TTC549 (cell line): ENCODE results near the gene FGR.

Experiments used
- FAIRE-seq: peaks from 2 replicates; lab custom pipeline; 2012; peaks lifted over from hg19 to GRCh38; lab: Jason Lieb, UNC

The FGR gene

DNA sequence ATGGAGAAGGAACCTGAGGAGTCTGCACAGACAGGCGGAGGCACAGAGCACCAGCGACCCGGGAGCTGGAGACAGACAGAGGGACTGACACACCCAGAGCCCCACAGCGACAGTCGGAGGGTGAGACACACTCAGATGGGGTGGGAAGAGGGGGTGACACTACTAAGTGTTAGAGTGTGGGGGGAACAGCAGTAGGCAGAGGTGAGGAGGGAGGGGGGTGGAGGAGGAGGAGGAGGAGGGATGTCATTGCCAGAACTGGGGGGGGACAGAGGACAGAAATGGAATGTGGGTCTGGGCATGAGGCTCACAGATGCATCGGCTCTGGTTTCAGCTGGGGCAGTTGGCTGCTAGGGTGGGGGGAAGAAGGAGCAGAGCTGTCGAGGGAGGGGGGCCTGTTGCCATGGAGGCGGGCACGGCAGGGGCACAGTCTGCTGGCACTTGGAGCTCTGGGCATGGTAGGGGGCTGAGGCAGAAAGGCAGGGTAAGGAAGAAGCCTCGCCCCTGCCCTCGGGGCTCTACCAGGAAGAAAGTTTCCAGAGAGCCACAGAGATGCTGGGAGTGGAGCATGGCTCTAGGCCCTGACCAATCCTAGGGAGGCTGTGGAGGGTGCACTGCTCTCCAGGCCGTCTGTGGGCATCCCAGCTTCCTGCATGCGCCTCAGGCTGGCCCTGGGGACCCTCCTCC is 68.4 kb downstream of the FGR start:
- FAIRE-seq: no peak

DNA sequence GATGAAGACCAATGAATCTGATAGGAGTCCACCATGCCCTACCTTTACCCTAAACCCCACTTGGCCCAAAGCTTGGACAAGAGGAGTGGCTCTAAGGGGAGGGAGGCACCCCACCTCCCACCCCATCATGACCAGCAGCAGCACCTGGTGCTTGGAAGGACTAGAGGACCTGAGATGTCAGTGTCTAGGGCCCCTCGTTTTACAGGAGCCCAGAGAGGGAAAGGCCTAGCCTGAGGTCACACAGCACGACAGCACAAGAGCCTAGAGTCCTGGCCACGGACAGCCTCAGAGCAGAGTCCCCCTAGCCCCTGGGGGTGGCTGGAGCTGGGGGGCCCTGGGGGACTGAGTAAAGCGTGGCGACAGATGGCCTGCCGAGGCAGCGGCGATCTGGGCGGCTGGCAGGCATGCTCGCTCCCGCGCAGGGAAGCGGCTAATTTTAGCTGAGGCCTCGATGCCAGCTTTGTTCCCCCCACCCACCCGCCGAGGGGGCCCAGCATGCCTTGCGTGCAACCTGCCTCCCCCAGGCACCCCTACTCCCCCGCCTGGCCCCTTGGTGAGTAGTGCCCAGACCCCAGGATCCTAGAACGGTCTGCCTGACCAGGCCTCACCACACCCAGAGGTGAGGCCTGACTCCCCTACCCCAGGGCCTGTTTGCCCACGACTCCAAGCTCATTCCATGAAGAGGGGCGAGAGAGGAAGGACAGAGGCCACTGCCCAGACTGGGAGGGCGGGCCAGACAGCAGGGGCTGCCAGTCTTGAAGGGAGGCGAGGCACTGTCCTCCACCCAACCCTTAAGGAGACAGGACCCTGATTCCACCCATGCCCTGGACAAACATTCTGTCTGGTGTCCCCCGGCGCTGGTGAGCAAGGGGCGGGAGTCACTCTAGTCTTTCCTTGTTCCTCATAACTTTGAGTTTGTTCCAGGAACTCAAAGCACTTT is 70.0 kb downstream of the FGR start:
- no peak for FAIRE-seq

DNA sequence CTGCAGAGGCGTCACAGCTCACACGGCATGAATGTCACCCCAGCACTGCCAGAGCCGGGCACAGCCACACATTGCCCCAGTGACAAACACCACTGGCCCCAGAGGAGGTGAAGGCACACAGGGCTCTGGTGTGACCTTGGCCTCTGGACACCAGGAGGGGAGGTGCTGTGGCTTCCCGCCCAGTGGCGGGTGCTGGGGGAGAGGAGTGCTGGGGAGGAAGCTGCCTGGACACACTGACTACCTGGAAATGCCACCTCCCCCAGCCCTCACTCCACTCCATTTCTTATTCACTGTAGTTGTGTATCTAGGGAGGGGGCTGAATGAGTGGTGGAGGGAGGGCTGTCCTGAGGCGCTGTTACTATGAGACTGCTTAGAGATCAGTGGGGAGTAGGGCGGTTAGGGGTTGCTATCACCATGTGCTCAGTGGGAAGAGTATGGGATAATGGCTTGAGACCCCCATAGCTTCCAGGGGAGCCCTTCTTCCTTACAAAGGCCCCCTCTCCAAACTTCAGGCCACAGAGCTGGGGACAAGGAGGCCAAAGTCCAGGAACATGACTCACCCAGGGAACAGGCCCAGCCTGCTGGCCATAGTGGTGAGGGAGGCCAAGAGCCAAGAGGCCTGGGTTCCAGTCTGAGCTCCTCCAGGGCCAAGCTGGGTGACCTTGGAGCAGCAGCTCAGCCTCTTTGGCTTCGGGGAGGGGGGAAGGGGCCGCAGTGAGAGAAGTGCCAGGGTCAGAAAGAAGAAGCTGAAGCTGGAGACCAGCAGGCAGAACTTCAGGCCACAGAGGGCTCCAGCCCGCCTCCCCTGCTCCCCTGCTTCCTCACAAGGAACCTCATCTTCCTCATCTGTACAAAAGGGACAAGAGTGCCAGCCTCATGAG is 71.2 kb downstream of the FGR start:
- FAIRE-seq: no peak

- FAIRE-seq: no peak
These were observed 71.7 kb downstream of the FGR start for GRCh38 chr1:27563341-27563590.

DNA sequence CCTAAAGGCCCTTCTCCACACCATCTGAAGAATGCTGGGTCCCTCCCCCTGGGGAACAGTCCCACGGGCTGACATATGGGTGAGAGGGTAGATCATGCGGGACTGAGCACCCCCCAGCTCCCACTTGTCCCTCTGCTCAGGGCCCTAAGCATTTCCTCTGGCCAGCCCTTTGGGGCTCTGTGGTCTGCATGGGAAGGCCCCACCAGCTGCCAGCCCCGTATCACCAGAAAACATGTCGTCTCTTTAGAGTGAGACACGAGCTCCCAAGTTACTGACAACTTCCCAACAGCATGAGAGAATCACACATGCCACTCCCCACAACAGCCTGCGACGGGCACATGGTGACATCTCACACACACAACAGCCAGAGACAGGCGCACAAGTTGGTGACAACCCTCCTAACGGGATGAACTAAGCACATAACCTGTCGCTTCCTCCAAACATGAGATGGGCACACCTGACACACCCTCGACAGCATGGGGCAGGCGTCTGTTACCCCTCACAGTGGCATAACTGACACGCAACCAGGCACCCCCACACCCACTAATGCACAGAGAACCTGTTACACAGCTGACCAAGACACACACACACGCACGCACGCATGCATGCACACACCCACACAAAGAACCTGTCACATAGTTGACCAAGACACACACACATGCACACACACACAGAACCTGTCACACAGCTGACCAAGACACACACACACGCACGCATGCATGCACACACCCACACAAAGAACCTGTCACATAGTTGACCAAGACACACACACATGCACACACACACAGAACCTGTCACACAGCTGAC is 72.2 kb downstream of the FGR start:
- FAIRE-seq: no peak
